DMS153 treated with DMSO at 0.1 percent for 48 hours (cell line): Measurements from ENCODE around the gene SLAMF8.

ENCODE experiments used
- DNase-seq: peaks from one replicate; lab custom pipeline; 2025; ENCODE audit not compliant: unreplicated experiment; lab: John Stamatoyannopoulos, UW

Gene SLAMF8

GRCh38 chr1:159826441-159827101 is at the start of gene SLAMF8:
Gene SLAMF8 (plus strand): TSS chr1:159826873. CDS start chr1:159826899, 26 bp downstream.
- no peak for DNase-seq

GRCh38 chr1:159778266-159778665 is 48.4 kb upstream of the SLAMF8 start:
- no peak for DNase-seq

GRCh38 chr1:159779403-159779851 is 47.2 kb upstream of the SLAMF8 start:
- no peak for DNase-seq

- peak; percentile 100 for DNase-seq
Measured at GRCh38 chr1:159780583-159781582, 45.8 kb upstream of the SLAMF8 start, which contains the start of gene DUSP23. Gene DUSP23 (plus strand): TSS chr1:159780962. CDS start chr1:159781101, 139 bp downstream.

GRCh38 chr1:159781992-159782391 is 44.7 kb upstream of the SLAMF8 start:
- no peak for DNase-seq

GRCh38 chr1:159783724-159784123 is 42.9 kb upstream of the SLAMF8 start:
- DNase-seq, result no peak

- no peak for DNase-seq
Measured at GRCh38 chr1:159786465-159786864, 40.2 kb upstream of the SLAMF8 start.

- no peak for DNase-seq
Measured at GRCh38 chr1:159786966-159787365, 39.7 kb upstream of the SLAMF8 start.

GRCh38 chr1:159790237-159790917 is 36.3 kb upstream of the SLAMF8 start:
- DNase-seq, result peak; percentile 52

- DNase-seq, result no peak
Measured at GRCh38 chr1:159791031-159791430, 35.6 kb upstream of the SLAMF8 start.

GRCh38 chr1:159791461-159791860 is 35.2 kb upstream of the SLAMF8 start:
- no peak for DNase-seq

- no peak for DNase-seq
Measured at GRCh38 chr1:159795534-159795933, 31.1 kb upstream of the SLAMF8 start.

GRCh38 chr1:159798893-159799292 is 27.8 kb upstream of the SLAMF8 start:
- DNase-seq, result peak; percentile 95

GRCh38 chr1:159799446-159799985 is 27.2 kb upstream of the SLAMF8 start:
- no peak for DNase-seq

- DNase-seq, result no peak
Measured at GRCh38 chr1:159800177-159800930, 26.3 kb upstream of the SLAMF8 start.

- DNase-seq, result no peak
Measured at GRCh38 chr1:159802111-159802510, 24.6 kb upstream of the SLAMF8 start, which contains the start of gene FCRL6. Gene FCRL6 (plus strand): TSS chr1:159802360. CDS start chr1:159802425, 65 bp downstream.

GRCh38 chr1:159803956-159804689 is 22.6 kb upstream of the SLAMF8 start:
- DNase-seq, result no peak

GRCh38 chr1:159804924-159805323 is 21.7 kb upstream of the SLAMF8 start:
- no peak for DNase-seq

- no peak for DNase-seq
Measured at GRCh38 chr1:159815926-159816325, 10.7 kb upstream of the SLAMF8 start.
